SKM-1 (cell line): ENCODE data around the gene GRAPL.
"Not testable (repeated sequence)": the region's sequence is repeated elsewhere in the genome, so short reads cannot be mapped to it uniquely, and the experiment has no call there.

ENCODE experiments used
- DNase-seq: peaks from one replicate; lab custom pipeline; 2025; ENCODE audit not compliant: unreplicated experiment; lab: John Stamatoyannopoulos, UW

Gene GRAPL

GRCh38 chr17:19127148-19127980, at the start of gene GRAPL:
Gene GRAPL (plus strand): TSS chr17:19127589. CDS start chr17:19127620, 31 bp downstream.
- DNase-seq: not testable (repeated sequence)

GRCh38 chr17:19088804-19089685, 38.3 kb upstream of the GRAPL start:
- not testable (repeated sequence) for DNase-seq

- DNase-seq: not testable (repeated sequence)
Observed at GRCh38 chr17:19090058-19090772, 37.2 kb upstream of the GRAPL start.

- DNase-seq: not testable (repeated sequence)
Observed at GRCh38 chr17:19092737-19093683, 34.4 kb upstream of the GRAPL start.

- not testable (repeated sequence) for DNase-seq
Observed at GRCh38 chr17:19093684-19094438, 33.5 kb upstream of the GRAPL start.

GRCh38 chr17:19108517-19108916, 18.9 kb upstream of the GRAPL start:
- not testable (repeated sequence) for DNase-seq

GRCh38 chr17:19110189-19111097, 16.9 kb upstream of the GRAPL start:
- DNase-seq: not testable (repeated sequence)

- DNase-seq: not testable (repeated sequence)
Observed at GRCh38 chr17:19111111-19111711, 16.2 kb upstream of the GRAPL start.

- not testable (repeated sequence) for DNase-seq
Observed at GRCh38 chr17:19111801-19112458, 15.5 kb upstream of the GRAPL start.

GRCh38 chr17:19112459-19112826, 14.9 kb upstream of the GRAPL start:
- DNase-seq: not testable (repeated sequence)

- not testable (repeated sequence) for DNase-seq
Observed at GRCh38 chr17:19118695-19119094, 8.7 kb upstream of the GRAPL start.

- not testable (repeated sequence) for DNase-seq
Observed at GRCh38 chr17:19125289-19125688, 2.1 kb upstream of the GRAPL start.

- not testable (repeated sequence) for DNase-seq
Observed at GRCh38 chr17:19129500-19129899, 2.1 kb downstream of the GRAPL start.

- not testable (repeated sequence) for DNase-seq
Observed at GRCh38 chr17:19131108-19131507, 3.7 kb downstream of the GRAPL start.

- not testable (repeated sequence) for DNase-seq
Observed at GRCh38 chr17:19131772-19132171, 4.4 kb downstream of the GRAPL start.

GRCh38 chr17:19133793-19134192, 6.4 kb downstream of the GRAPL start:
- not testable (repeated sequence) for DNase-seq

GRCh38 chr17:19135391-19135790, 8.0 kb downstream of the GRAPL start:
- DNase-seq: not testable (repeated sequence)
